ENCODE results near the gene ZGPAT. TPM values are rescaled to one million over a fixed set of nuclear protein-coding genes. Genes with fewer than 3 reads are reported as not detected.
A peak's percentile ranks its signal among the peaks of the same experiment; 100 is the strongest.

ZGPAT gene
- total and polyA plus RNA-seq, 9 of the 15 experiments (the other 6 are each of a cell fraction or from before 2014, with no cell fraction given) = 0.14 to 26.6 (median 7.4) TPM

GRCh38 chr20:63662813-63663189 is 45.0 kb upstream of the ZGPAT start:
- H3K9ac ChIP-seq (ENCODE audit: insufficient read depth in 1 of 2, low read depth in 2 of 2, low read length in 2 of 2) = no peak overlapping the region
- intact Hi-C loops (cut with micrococcal nuclease) (no loop called here), in situ Hi-C loops (cut with MboI) (no loop called here)
- ATAC-seq = no peak
- peaks cover 3% of the 10 kb centered on the region for H3K9me1 ChIP-seq (ENCODE audit: control insufficient read depth, insufficient read depth, low read length)
- H3K4me3 ChIP-seq = no peak overlapping the region
- no peak for TF ChIP-seq NUFIP1 (IDR thresholded peaks at IDR 0.05; ENCODE audit: partially characterized antibody)
- H3K9me3 ChIP-seq (replicated peaks; ENCODE audit: control insufficient read depth, insufficient read depth, low read depth, low read length) = no peaks in the 10 kb centered on the region
- H3K79me2 ChIP-seq (ENCODE audit: control insufficient read depth, insufficient read depth, low read length) = peaks cover 16% of the 10 kb centered on the region
- DNase-seq (ENCODE audit: extremely low read depth in 1 of 4, low spot score in 3 of 4) = no peak
- peaks cover 6 to 41% of the 10 kb centered on the region in 2 experiments; a peak in 4 of 5 replicates for H3K4me1 ChIP-seq (replicated peaks in 1 of 2; ENCODE audit: control insufficient read depth in 2 of 2, insufficient read depth in 2 of 2, low read length in 2 of 2)
- BruUV-seq (replicated peaks) = no TSS peak
- no peaks in the 10 kb centered on the region for H3K27me3 ChIP-seq (ENCODE audit: control insufficient read depth in 2 of 2, insufficient read depth in 2 of 2, low read length in 2 of 2)
- peaks cover 77% of the 10 kb centered on the region; the same call in 2 of the 3 replicates for H3K36me3 ChIP-seq (ENCODE audit: control insufficient read depth, insufficient read depth, low read length)
- no peaks in the 10 kb centered on the region for H4K20me1 ChIP-seq (replicated peaks; ENCODE audit: control insufficient read depth, insufficient read depth, low read length)
- no peak overlapping the region for H3K27ac ChIP-seq (ENCODE audit: extremely low read depth, low read depth, low read length)
- 90% methylated on average over 5 of the region's 9 CpGs for WGBS (ENCODE audit: insufficient coverage, low coverage, missing lambda C conversion rate)
- H2AFZ ChIP-seq (ENCODE audit: low read depth, low read length) = no peak overlapping the region
- ChIA-PET CTCF (ENCODE audit: low intra/inter-chr PET ratio) (no interaction called here), POLR2A (interaction anchor here (1.2 kb wide), 1 partner anchor 24 kb away, joined by 3 read pairs; no protein-coding TSS in a partner anchor)
- FAIRE-seq = no peak
- no peak overlapping the region for H3K4me2 ChIP-seq (ENCODE audit: insufficient read depth, low read length)

DNA sequence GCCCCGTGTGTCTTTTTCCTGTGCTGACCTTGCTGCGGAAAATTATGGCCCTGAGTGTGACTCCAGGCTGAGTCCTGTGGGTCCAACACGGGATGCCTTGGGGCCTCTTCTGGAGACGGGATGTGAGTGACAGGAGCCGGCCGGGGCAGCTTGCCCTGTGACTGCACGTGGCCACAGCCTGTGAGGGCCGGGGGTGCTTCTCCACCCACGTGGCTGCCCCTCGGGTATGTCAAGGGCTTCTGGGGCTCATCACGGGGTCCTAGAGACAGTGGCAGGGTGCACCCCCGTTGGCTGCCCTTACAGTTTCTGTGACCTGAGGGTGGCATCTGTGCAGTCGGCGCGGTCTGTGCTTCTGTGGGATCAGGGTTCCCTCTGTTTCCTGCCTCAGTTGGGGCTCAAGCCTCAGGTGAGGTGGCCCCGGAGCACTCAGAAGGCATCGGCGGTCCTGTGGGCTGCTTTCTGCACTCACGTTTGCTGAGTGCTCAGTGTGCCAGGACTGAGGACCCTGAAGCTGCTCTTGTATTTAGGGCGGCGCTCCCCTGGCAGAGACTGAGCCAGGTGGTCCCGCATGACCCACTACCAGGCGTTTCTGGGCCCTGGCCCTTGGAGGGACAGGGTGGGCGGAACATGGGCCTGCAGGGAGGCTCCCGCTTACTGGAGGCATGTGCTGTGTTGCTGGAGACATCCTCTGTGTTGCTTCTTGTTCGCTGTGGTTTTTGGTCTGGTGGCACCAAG is 44.3 kb upstream of the ZGPAT start:
- ChIA-PET POLR2A (no interaction called here), CTCF (ENCODE audit: low intra/inter-chr PET ratio) (no interaction called here)
- H3K9ac ChIP-seq (ENCODE audit: insufficient read depth in 1 of 2, low read depth in 2 of 2, low read length in 2 of 2) = peak overlapping the region in 1 of 2 experiments; percentile 47; a peak in 1 of 4 replicates
- H3K4me1 ChIP-seq (replicated peaks in 1 of 2; ENCODE audit: control insufficient read depth in 2 of 2, insufficient read depth in 2 of 2, low read length in 2 of 2) = peaks cover 6 to 35% of the 10 kb centered on the region in 2 experiments; a peak in 4 of 5 replicates
- no TSS peak for BruUV-seq (replicated peaks)
- no peak overlapping the region for H2AFZ ChIP-seq (ENCODE audit: low read depth, low read length)
- no peaks in the 10 kb centered on the region for H4K20me1 ChIP-seq (replicated peaks; ENCODE audit: control insufficient read depth, insufficient read depth, low read length)
- H3K27me3 ChIP-seq (ENCODE audit: control insufficient read depth in 2 of 2, insufficient read depth in 2 of 2, low read length in 2 of 2) = no peaks in the 10 kb centered on the region
- DNase-seq (ENCODE audit: extremely low read depth in 1 of 4, low spot score in 3 of 4) (no peak), FAIRE-seq (no peak), ATAC-seq (no peak)
- no peak for TF ChIP-seq ZNF165 (CRISPR knock-in tag; IDR thresholded peaks at IDR 0.05; ENCODE audit: borderline replicate concordance)
- peaks cover 16% of the 10 kb centered on the region for H3K79me2 ChIP-seq (ENCODE audit: control insufficient read depth, insufficient read depth, low read length)
- no peak overlapping the region for H3K27ac ChIP-seq (ENCODE audit: extremely low read depth, low read depth, low read length)
- H3K36me3 ChIP-seq (ENCODE audit: control insufficient read depth, insufficient read depth, low read length) = peaks cover 84% of the 10 kb centered on the region; the same call in 2 of the 3 replicates
- no peaks in the 10 kb centered on the region for H3K9me3 ChIP-seq (replicated peaks; ENCODE audit: control insufficient read depth, insufficient read depth, low read depth, low read length)
- WGBS (ENCODE audit: insufficient coverage, low coverage, missing lambda C conversion rate) = 92% methylated on average over 25 of the region's 26 CpGs
- intact Hi-C loops (cut with micrococcal nuclease) = no loop called here
- in situ Hi-C loops (cut with MboI) = no loop called here
- no peak overlapping the region for H3K4me2 ChIP-seq (ENCODE audit: insufficient read depth, low read length)
- peaks cover 3% of the 10 kb centered on the region for H3K9me1 ChIP-seq (ENCODE audit: control insufficient read depth, insufficient read depth, low read length)
- no peak overlapping the region for H3K4me3 ChIP-seq
